GM12801 (cell line): Measurements from ENCODE around the gene ZNF446.

Source experiments
- CTCF ChIP-seq: IDR thresholded peaks from one replicate; pipeline ENCODE4 v1.5.1; 2011; ENCODE audit warnings: control low read depth; ENCODE audit not compliant: insufficient read length; ENCODE audit errors: extremely low read depth

Gene ZNF446

GRCh38 chr19:58521651-58522050 is 45.5 kb downstream of the ZNF446 start:
- no peak for TF ChIP-seq CTCF

- TF ChIP-seq CTCF = no peak
Measured at GRCh38 chr19:58522709-58523108, 46.6 kb downstream of the ZNF446 start.

GRCh38 chr19:58529405-58529804 is 53.3 kb downstream of the ZNF446 start:
- TF ChIP-seq CTCF = no peak
